ENCODE measurements around the gene ZMIZ1. TPM values are rescaled to one million over a fixed set of nuclear protein-coding genes. Genes with fewer than 3 reads are reported as not detected.

Gene ZMIZ1
- polyA plus RNA-seq, 1 experiment = 7.6 TPM

GRCh38 chr10:79152423-79152817 lies 83.7 kb downstream of the ZMIZ1 start:
- H3K27me3 ChIP-seq (ENCODE audit: control insufficient read depth, insufficient read depth, low read length) = no peaks in the 10 kb centered on the region
- no peak for DNase-seq (ENCODE audit: low read depth, low spot score)
- TF ChIP-seq, protein P1, sequence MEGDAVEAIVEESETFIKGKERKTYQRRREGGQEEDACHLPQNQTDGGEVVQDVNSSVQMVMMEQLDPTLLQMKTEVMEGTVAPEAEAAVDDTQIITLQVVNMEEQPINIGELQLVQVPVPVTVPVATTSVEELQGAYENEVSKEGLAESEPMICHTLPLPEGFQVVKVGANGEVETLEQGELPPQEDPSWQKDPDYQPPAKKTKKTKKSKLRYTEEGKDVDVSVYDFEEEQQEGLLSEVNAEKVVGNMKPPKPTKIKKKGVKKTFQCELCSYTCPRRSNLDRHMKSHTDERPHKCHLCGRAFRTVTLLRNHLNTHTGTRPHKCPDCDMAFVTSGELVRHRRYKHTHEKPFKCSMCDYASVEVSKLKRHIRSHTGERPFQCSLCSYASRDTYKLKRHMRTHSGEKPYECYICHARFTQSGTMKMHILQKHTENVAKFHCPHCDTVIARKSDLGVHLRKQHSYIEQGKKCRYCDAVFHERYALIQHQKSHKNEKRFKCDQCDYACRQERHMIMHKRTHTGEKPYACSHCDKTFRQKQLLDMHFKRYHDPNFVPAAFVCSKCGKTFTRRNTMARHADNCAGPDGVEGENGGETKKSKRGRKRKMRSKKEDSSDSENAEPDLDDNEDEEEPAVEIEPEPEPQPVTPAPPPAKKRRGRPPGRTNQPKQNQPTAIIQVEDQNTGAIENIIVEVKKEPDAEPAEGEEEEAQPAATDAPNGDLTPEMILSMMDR (IDR thresholded peaks at IDR 0.05; ENCODE audit: low read depth, low read length) = no peak
- H3K9me3 ChIP-seq (ENCODE audit: control insufficient read depth, insufficient read depth, low read length) = no peaks in the 10 kb centered on the region
- CTCF ChIA-PET = interaction anchor here (0.6 kb wide), 1 partner anchor 1367 kb away, joined by 3 read pairs; no protein-coding TSS in a partner anchor
- POLR2A ChIA-PET = interaction anchor here (0.5 to 1.9 kb wide), 3 partner anchors 24 to 81 kb away, joined by 3 to 6 read pairs (median 4); no protein-coding TSS in a partner anchor
- peak overlapping the region; percentile 91 for H3K27ac ChIP-seq (ENCODE audit: low read depth, low read length)
- no peak overlapping the region for H3K4me3 ChIP-seq (ENCODE audit: low read depth, low read length)

DNA sequence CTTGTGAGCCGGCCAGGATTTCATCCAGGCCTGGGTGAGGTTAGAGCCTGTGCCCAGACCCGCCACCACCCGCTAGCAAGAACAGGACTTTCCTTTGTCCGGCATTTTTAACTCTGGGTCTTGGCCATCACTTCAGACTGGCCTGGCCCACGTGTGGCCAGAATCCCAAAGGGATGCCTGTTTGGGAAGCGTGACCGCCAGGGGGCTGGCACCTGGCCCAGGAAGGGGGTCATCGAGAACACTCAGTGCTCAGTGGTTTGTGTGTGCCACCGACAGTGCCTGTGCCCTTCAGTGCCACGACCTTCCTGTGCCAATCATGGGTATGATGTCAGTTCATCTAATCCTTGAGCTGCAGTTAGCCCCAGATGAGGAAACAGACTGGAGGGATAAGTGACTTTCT lies 85.0 kb downstream of the ZMIZ1 start:
- POLR2A ChIA-PET = no interaction called here
- TF ChIP-seq, protein P1 (IDR thresholded peaks at IDR 0.05; ENCODE audit: low read depth, low read length) = no peak

DNA sequence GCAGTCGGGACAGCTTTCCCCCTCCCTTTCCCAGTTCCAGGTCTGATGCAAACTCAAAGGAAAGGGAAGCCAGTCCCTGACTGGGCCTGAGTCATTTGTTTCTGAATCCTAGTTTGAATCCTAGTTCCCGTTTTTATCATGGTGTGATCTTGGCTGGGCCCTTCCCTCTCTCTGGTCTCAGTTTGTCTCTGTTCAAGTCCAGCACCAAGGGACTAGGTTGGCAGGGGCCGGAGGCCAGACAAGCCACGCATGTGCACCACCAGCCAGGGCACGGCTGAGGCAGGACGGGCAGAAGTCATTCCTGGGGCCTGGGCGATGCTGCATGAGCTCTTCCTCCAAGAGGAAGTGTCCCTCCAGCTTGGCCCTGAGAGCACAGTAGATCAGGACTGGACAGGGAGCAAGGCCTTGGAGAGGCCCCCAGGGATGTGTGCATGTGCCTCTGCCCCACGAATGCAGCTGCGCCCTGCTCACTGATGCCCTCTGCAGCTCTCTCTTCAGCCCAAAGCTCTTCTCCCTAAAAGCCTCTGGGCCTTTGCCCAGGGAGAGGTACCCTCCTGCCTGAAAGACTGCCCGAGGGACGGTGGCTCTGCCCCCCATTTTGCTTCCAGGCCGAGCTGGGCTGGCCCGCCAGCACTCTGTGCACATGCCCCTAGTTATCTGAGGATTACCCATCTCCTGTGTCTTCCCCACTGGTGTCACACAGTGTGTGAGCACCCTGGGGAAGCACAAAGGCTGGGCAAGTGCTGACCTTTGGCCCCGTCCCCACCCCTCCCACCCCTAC lies 86.7 kb downstream of the ZMIZ1 start:
- CTCF ChIA-PET = interaction anchor here (1.5 kb wide), 1 partner anchor 1108 kb away, joined by 4 read pairs; no protein-coding TSS in a partner anchor
- Histone ChIP-seq H3K9me3 (ENCODE audit: control insufficient read depth, insufficient read depth, low read length) (no peaks in the 10 kb centered on the region), H3K27me3 (ENCODE audit: control insufficient read depth, insufficient read depth, low read length) (no peaks in the 10 kb centered on the region), H3K27ac (ENCODE audit: low read depth, low read length) (peak overlapping the region; percentile 78), H3K4me3 (ENCODE audit: low read depth, low read length) (no peak overlapping the region)
- TF ChIP-seq, protein P1 (IDR thresholded peaks at IDR 0.05; ENCODE audit: low read depth, low read length) = 0 out of 2 replicates have a peak, but pooled peaks have one; percentile 15
- no peak for DNase-seq (ENCODE audit: low read depth, low spot score)
- POLR2A ChIA-PET = no interaction called here

More for the DNA sequence above, 85.0 kb downstream of the ZMIZ1 start:
- DNase-seq (ENCODE audit: low read depth, low spot score) = no peak
- H3K4me3 ChIP-seq (ENCODE audit: low read depth, low read length) = no peak overlapping the region
- peak overlapping the region; percentile 57 for H3K27ac ChIP-seq (ENCODE audit: low read depth, low read length)
- CTCF ChIA-PET = no interaction called here
- no peaks in the 10 kb centered on the region for H3K27me3 ChIP-seq (ENCODE audit: control insufficient read depth, insufficient read depth, low read length)
- H3K9me3 ChIP-seq (ENCODE audit: control insufficient read depth, insufficient read depth, low read length) = no peaks in the 10 kb centered on the region

GRCh38 chr10:79156334-79157274 lies 87.8 kb downstream of the ZMIZ1 start:
- Histone ChIP-seq H3K27ac (ENCODE audit: low read depth, low read length) (peak overlapping the region; percentile 92), H3K9me3 (ENCODE audit: control insufficient read depth, insufficient read depth, low read length) (no peaks in the 10 kb centered on the region), H3K4me3 (ENCODE audit: low read depth, low read length) (no peak overlapping the region), H3K27me3 (ENCODE audit: control insufficient read depth, insufficient read depth, low read length) (no peaks in the 10 kb centered on the region)
- ChIA-PET POLR2A (interaction anchor here (0.8 to 1.9 kb wide), 4 partner anchors 7 to 38 kb away, joined by 3 to 6 read pairs (median 4); no protein-coding TSS in a partner anchor), CTCF (interaction anchor here (1.5 to 2.0 kb wide), 3 partner anchors 38 to 1109 kb away, joined by 4 to 6 read pairs (median 5); no protein-coding TSS in a partner anchor)
- no peak for DNase-seq (ENCODE audit: low read depth, low spot score)
- TF ChIP-seq, protein P1 (IDR thresholded peaks at IDR 0.05; ENCODE audit: low read depth, low read length) = no peak
